Left ventricle myocardium inferior (tissue), 1 donor: ENCODE data around the gene WBP1. TPM values are rescaled to one million over a fixed set of nuclear protein-coding genes. Genes with fewer than 3 reads are reported as not detected.
"Not testable (repeated sequence)": the region's sequence is repeated elsewhere in the genome, so short reads cannot be mapped to it uniquely, and the experiment has no call there.

Experiments used
- DNase-seq: peaks from one replicate; pipeline ENCODE4 v3.0.0-alpha.2; 2020
- H3K27ac ChIP-seq: fragments of 200-600 bp; replicated peaks from 2 replicates; pipeline ENCODE4 v1.8.0; 2021
- H3K27me3 ChIP-seq: fragments of 200-600 bp; 2 replicates; pipeline ENCODE4 v1.8.0; 2021; ENCODE audit warnings: low read depth
- H3K36me3 ChIP-seq: fragments of 200-600 bp; 2 replicates; pipeline ENCODE4 v1.8.0; 2021
- H3K4me1 ChIP-seq: fragments of 200-600 bp; 2 replicates; pipeline ENCODE4 v1.8.0; 2021
- H3K4me3 ChIP-seq: fragments of 200-600 bp; 2 replicates; pipeline ENCODE4 v1.8.0; 2021; ENCODE audit warnings: mild to moderate bottlenecking, moderate library complexity
- H3K9me3 ChIP-seq: fragments of 200-600 bp; replicated peaks from 2 replicates; pipeline ENCODE4 v1.8.0; 2021
- CTCF ChIP-seq: fragments of 200-600 bp; IDR thresholded peaks from 2 replicates; pipeline ENCODE4 v1.8.0; 2021; ENCODE audit warnings: antibody characterized with exemption, mild to moderate bottlenecking, borderline replicate concordance
- intact Hi-C: fragments of 100-400 bp; cut with micrococcal nuclease; formaldehyde crosslinking; loops from one replicate; pipeline ENCODE4 v1.11.0; 2022
- total RNA-seq: library from RNA; stranded (reverse); fragmentation: NEBNext Ultra II Directional; extraction: Animal tissue kit (Norgen Biotek cat#: 25700); gene quantifications from one replicate; pipeline ENCODE4 v1.2.1, GENCODE V29; 2021
- donor health status: DM: no; HTN: yes; CAD: no; lungs with severe emphysema.

Gene WBP1
- total RNA-seq, 1 donor from 2014 or later: 46.1 TPM

DNA sequence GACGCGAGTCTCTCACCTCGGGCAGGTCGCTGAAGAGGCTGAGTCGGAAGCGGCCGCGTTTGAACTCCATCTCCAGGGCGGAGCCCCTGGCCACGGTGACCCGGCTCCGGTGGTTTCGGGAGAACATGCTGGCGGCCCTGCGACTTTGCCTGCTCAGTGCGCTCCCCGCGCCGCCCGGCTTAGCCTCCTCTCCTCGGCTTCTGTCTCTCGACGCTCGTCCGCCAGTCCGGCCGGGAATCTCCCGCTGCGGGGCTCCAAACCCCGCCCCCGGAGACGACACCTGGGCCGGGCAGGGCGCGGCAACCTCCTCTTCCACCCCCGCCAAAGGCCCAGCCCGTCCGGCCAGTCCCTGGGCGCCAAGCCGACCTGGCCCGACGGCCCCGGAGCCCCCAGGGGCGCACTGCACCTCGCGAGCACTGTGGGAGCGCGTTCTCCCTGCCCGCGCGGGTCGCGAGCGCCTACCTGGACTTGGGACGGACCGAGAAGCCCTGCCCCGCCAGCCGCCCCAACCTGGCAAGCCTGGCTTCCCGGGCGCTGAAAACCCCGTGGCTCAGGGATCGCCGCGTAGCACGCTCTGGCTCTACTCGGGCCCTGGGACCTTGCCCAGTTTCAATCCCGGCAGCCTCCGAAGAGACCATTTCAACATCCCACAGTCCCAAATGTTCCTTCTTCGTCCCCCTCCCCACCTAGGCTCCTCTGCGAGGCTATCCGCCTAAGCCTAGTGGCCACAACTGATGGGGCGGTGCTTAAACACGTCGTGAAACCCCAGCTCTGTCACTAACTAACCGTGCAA is 16.4 kb upstream of the WBP1 start, which contains the start of gene RTKN:
Gene RTKN (minus strand): TSS at position 248 of the 793 bp plus-strand sequence. CDS start 121 bp downstream, at position 127.
- H3K9me3 ChIP-seq: no peaks in the 10 kb centered on the region
- no peak for TF ChIP-seq CTCF
- peaks cover 14% of the 10 kb centered on the region for H3K27me3 ChIP-seq
- H3K27ac ChIP-seq: peak within 1 kb of the TSS; percentile 92
- peak; percentile 43 for DNase-seq
- intact Hi-C loops: no loop called here
- peaks cover 47% of the 10 kb centered on the region for H3K4me1 ChIP-seq
- H3K36me3 ChIP-seq: no peaks in the 10 kb centered on the region
- peak within 1 kb of the TSS; percentile 73 for H3K4me3 ChIP-seq

GRCh38 chr2:74442483-74443297 is 15.5 kb upstream of the WBP1 start:
- Histone ChIP-seq H3K27ac (peak overlapping the region; percentile 92), H3K4me3 (peak overlapping the region; percentile 73), H3K4me1 (peaks cover 40% of the 10 kb centered on the region), H3K27me3 (peaks cover 14% of the 10 kb centered on the region)
- H3K9me3 ChIP-seq, intact Hi-C loops, DNase-seq, H3K36me3 ChIP-seq: not testable (repeated sequence)

DNA sequence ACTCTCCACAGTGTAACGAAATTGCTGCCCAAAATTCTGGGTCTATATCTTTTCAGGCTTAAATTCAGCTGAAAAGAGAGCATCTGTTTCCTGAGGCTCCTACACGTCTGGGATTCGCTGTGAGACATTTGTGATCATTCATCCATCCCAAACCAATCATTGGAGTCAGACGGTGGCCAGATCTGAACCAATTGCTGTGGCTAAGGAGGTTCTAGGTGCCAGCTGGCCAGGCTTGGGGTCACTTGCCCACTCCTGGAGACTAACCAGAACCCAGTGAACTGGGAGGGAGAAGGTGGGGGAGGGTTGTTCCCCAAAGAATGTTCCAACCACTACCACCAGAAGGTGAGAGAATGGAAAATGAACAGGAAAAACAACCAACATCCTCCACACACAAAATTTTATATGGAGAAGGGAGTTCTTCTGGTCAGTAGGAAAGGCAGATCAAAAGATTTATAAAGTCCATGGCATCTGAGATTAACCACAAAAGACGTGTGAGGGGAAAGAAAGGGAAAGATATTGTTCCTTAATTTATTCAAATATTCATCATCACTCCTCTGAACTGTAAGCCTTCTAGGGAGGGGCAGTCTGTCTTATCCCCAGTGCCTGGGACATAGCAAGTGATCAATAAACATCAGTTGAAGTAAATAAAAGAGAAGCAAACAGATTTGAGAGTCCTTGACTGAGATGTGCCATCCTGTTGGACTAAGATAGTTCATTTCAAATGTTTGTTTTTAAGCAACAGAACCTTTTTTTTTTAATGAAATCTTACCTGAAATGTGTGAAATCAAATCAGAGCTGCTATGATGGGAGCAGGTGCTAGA is 13.5 kb upstream of the WBP1 start:
- TF ChIP-seq CTCF: no peak
- H3K36me3 ChIP-seq: no peaks in the 10 kb centered on the region
- H3K9me3 ChIP-seq: no peaks in the 10 kb centered on the region
- DNase-seq: no peak
- H3K4me3 ChIP-seq: no peak overlapping the region
- H3K4me1 ChIP-seq: peaks cover 22% of the 10 kb centered on the region
- H3K27ac ChIP-seq: no peak overlapping the region
- H3K27me3 ChIP-seq: peaks cover 14% of the 10 kb centered on the region
- intact Hi-C loops: no loop called here

- TF ChIP-seq CTCF: no peak
- no peak overlapping the region for H3K4me3 ChIP-seq
- peaks cover 19% of the 10 kb centered on the region for H3K27me3 ChIP-seq
- no peaks in the 10 kb centered on the region for H3K36me3 ChIP-seq
- H3K27ac ChIP-seq: no peak overlapping the region
- no peaks in the 10 kb centered on the region for H3K9me3 ChIP-seq
- intact Hi-C loops: no loop called here
- H3K4me1 ChIP-seq: no peaks in the 10 kb centered on the region
- no peak for DNase-seq
These were observed 10.8 kb upstream of the WBP1 start for GRCh38 chr2:74447230-74447999.

- Histone ChIP-seq H3K27me3 (peaks cover 8% of the 10 kb centered on the region), H3K36me3 (no peaks in the 10 kb centered on the region), H3K4me3 (no peak overlapping the region), H3K9me3 (no peaks in the 10 kb centered on the region), H3K4me1 (no peaks in the 10 kb centered on the region), H3K27ac (no peak overlapping the region)
- no peak for DNase-seq
- intact Hi-C loops: no loop called here
- TF ChIP-seq CTCF: no peak
These were observed 9.5 kb upstream of the WBP1 start for GRCh38 chr2:74448771-74449170.
